Subcutaneous abdominal adipose tissue (tissue), 5 donors: Measurements from ENCODE around the gene NPIPB2.
"Not testable (repeated sequence)": the region's sequence is repeated elsewhere in the genome, so short reads cannot be mapped to it uniquely, and the experiment has no call there.

Experiments
- H3K27ac ChIP-seq: one replicate; pipeline ENCODE4 v1.7.0; 2013; ENCODE audit warnings: low read depth, mild to moderate bottlenecking, inconsistent platforms, low read length, moderate library complexity
- H3K27me3 ChIP-seq, 5 donors: one replicate each; pipeline ENCODE4 v1.7.0; 2013; ENCODE audit warnings: low read length in 5 of 5, inconsistent platforms in 1 of 5; ENCODE audit not compliant: control insufficient read depth in 5 of 5, insufficient read depth in 4 of 5
- H3K36me3 ChIP-seq, 5 donors: one replicate each; pipeline ENCODE4 v1.7.0; 2013; ENCODE audit warnings: low read length in 5 of 5; ENCODE audit not compliant: control insufficient read depth in 5 of 5, insufficient read depth in 5 of 5
- H3K4me1 ChIP-seq, 5 donors: one replicate each; pipeline ENCODE4 v1.7.0; 2013; ENCODE audit warnings: low read length in 5 of 5, mild to moderate bottlenecking in 3 of 5, moderate library complexity in 1 of 5; ENCODE audit not compliant: control insufficient read depth in 5 of 5, insufficient read depth in 5 of 5
- H3K4me3 ChIP-seq, 5 donors: one replicate each; pipeline ENCODE4 v1.7.0; 2013; ENCODE audit warnings: low read length in 5 of 5, low read depth in 1 of 5
- H3K9ac ChIP-seq, 5 donors: one replicate each; pipeline ENCODE4 v1.7.0; 2013; ENCODE audit warnings: low read length in 5 of 5, mild to moderate bottlenecking in 4 of 5, moderate library complexity in 3 of 5
- H3K9me3 ChIP-seq, 5 donors: one replicate each; pipeline ENCODE4 v1.7.0; 2013; ENCODE audit warnings: low read length in 5 of 5; ENCODE audit not compliant: control insufficient read depth in 5 of 5
- donor health status: healthy.
- donor health status: healthy.
- donor health status: healthy.
- donor health status: healthy.
- donor health status: healthy.

The NPIPB2 gene

GRCh38 chr16:11941945-11942344 lies at the start of gene NPIPB2:
Gene NPIPB2 (minus strand): TSS chr16:11942045. CDS start chr16:11942045, 0 bp downstream.
- H3K27ac ChIP-seq, H3K4me3 ChIP-seq, H3K4me1 ChIP-seq, H3K9ac ChIP-seq, H3K36me3 ChIP-seq, H3K27me3 ChIP-seq, H3K9me3 ChIP-seq: not testable (repeated sequence)

- H3K4me1 ChIP-seq = peaks cover 4 to 35% (median 26%) of the 10 kb centered on the region in 5 donors
- H3K36me3 ChIP-seq = no peaks in the 10 kb centered on the region
- no peaks in the 10 kb centered on the region for H3K9me3 ChIP-seq
- H3K27ac ChIP-seq = no peak overlapping the region
- no peak overlapping the region for H3K9ac ChIP-seq
- no peak overlapping the region for H3K4me3 ChIP-seq
- H3K27me3 ChIP-seq = no peaks in the 10 kb centered on the region
Observed at GRCh38 chr16:11990702-11991390, 49.0 kb upstream of the NPIPB2 start.

- Histone ChIP-seq H3K36me3 (no peaks in the 10 kb centered on the region), H3K9me3 (no peaks in the 10 kb centered on the region), H3K27me3 (no peaks in the 10 kb centered on the region), H3K4me3 (no peak overlapping the region), H3K9ac (no peak overlapping the region), H3K27ac (no peak overlapping the region), H3K4me1 (peaks cover 0 to 20% (median 16%) of the 10 kb centered on the region in 5 donors)
Observed at GRCh38 chr16:11988258-11988978, 46.6 kb upstream of the NPIPB2 start.

GRCh38 chr16:11986521-11987057 lies 44.7 kb upstream of the NPIPB2 start:
- Histone ChIP-seq H3K4me3 (no peak overlapping the region), H3K27me3 (no peaks in the 10 kb centered on the region), H3K36me3 (no peaks in the 10 kb centered on the region), H3K9ac (no peak overlapping the region), H3K27ac (no peak overlapping the region), H3K9me3 (no peaks in the 10 kb centered on the region), H3K4me1 (peaks cover 0 to 17% (median 12%) of the 10 kb centered on the region in 5 donors)

DNA sequence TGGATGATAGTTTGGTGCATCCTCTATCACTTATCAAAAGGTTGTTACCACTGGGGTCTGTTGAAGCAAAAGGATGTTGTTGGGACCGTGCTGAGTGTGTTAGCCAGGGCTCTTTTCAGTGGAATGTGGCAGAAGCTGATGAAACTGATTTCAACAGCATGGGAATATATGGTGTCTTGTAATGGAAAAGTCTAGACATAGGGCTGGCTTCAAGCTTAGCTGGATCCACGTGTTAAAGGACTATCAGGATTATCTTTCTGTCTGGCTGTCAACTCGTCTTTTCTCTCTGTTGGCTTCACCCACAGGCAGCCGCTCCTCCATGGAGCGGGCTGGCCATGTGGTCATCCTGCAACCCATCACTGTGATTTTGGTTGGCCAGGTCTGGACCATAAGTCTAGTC lies 43.4 kb upstream of the NPIPB2 start:
- Histone ChIP-seq H3K27ac (no peak overlapping the region), H3K36me3 (no peaks in the 10 kb centered on the region), H3K9me3 (no peaks in the 10 kb centered on the region), H3K4me3 (no peak overlapping the region), H3K9ac (no peak overlapping the region), H3K4me1 (peaks cover 0 to 17% (median 12%) of the 10 kb centered on the region in 5 donors), H3K27me3 (no peaks in the 10 kb centered on the region)

DNA sequence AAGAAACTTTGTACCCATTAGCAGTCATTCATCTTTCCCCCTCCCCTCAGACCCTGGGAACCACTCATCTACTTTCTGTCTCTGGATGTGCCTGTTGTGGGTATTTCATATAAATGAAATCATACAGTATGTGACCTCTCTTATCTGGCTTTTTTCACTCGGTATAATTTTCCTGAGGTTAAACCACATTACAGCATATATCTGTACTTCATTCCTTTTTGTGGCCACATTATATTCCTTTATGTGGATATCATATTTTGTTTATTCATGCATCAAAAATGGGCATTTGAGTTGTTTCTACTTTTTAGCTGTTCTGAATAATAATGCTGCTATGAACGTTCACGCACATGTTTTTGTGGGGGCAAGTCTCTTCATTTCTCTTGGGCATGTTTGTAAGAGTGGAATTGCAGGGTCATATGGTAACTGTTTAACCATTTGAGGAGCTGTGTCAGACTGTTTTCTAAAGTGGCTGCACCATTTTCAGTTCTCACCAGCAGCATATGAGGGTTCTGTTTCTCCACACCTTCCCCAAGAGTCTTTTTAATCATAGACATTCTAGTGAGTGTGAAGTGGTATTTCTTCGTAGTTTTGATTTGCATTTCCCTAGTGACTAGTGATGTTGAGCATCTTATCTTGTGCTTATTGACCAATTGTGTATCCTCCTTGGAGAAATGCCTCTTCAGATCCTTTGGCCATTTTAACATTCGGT lies 38.4 kb upstream of the NPIPB2 start:
- Histone ChIP-seq H3K4me1 (peaks cover 0 to 29% (median 24%) of the 10 kb centered on the region in 5 donors), H3K4me3 (no peak overlapping the region), H3K27ac (no peak overlapping the region), H3K27me3 (no peaks in the 10 kb centered on the region), H3K9ac (no peak overlapping the region), H3K9me3 (no peaks in the 10 kb centered on the region), H3K36me3 (no peaks in the 10 kb centered on the region)

DNA sequence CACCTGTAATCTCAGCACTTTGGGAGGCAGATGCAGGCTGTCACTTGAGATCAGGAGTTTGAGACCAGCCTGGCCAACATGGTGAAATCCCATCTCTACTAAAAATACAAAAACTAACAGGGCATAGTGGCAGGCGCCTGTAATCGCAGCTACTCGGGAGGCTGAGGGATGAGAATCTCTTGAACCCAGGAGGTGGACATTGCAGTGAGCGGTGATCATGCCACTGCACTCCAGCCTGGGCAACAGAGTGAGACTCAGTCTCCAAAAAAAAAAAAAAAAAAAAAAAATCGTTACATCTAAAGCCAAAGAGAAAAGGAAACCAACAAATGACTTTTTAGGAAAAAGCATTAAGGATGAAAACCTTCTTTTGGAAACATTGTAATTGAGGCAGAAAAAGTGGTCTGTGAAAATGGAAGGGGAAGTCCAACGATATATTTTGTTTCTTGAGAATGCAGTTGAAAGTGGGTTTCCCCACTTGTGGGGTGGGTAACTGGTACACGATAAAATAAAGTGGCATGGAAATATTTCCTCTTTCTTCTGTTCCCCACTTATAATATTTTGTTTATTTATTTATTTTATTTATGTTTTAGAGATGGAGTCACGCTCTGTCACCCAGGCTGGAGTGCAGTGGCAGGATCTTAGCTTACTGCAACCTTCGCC lies 37.3 kb upstream of the NPIPB2 start:
- Histone ChIP-seq H3K9ac (no peak overlapping the region), H3K27ac (no peak overlapping the region), H3K36me3 (no peaks in the 10 kb centered on the region), H3K4me3 (no peak overlapping the region), H3K4me1 (peaks cover 0 to 29% (median 24%) of the 10 kb centered on the region in 5 donors), H3K9me3 (no peaks in the 10 kb centered on the region), H3K27me3 (no peaks in the 10 kb centered on the region)

DNA sequence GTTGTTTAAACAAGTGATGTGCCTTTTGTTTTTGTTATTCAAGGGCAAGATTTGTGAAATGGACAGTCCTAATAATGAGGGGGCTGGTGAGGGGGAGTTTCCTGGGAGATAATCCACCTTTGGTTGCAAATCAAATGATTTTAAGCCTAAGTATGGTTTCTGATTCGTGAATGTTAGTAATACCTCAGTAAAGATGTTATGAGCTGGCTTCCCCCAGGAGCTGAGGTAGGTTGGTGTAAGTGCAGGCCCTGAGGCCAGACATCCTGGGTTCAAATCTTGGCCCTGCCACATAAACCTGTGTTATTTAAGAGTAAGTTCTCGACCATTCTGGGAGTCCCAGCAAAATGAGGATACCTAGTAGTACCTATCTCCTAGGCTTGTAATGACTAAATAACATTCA lies 36.2 kb upstream of the NPIPB2 start:
- Histone ChIP-seq H3K9ac (peak overlapping the region in 4 of 5 donors; percentile 58 to 97 (median 95)), H3K4me3 (peak overlapping the region in 3 of 5 donors; percentile 94 to 97 (median 95)), H3K4me1 (peaks cover 0 to 29% (median 24%) of the 10 kb centered on the region in 5 donors), H3K36me3 (peaks cover 0 to 5% (median 0%) of the 10 kb centered on the region in 5 donors), H3K27me3 (no peaks in the 10 kb centered on the region), H3K9me3 (no peaks in the 10 kb centered on the region), H3K27ac (peak overlapping the region; percentile 75)

DNA sequence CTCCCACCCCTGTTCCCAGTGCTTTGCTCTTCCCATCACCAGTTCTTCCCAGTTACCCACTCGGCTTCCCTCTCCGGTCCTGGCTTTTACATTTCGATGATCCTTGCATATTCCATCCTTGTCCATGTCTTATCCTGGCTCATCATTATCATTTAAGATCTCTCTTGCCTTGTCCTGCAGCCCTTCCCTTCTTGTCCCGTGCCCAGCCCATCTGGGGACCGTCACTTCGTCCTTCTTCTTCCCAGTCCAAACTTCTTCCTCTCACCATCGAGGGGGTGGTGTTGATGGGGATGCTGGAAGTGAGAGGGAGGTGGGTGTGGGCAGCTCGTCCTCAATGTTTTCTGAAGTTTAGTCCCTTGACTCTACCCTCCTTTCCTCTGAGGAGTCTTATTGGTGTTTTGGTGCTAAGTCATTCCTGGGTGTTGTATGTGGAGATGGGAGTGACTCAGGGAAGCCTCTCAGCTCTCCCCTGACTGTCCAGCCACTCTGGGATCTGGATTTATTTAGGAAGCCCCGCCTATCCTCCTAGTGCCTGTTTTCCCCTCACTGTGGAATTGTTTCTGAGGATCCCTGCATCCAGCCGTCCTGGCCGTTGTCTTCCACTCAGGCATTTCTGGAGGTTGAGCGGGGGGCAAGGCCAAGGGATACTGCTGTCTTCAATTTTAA lies 35.7 kb upstream of the NPIPB2 start:
- H3K27ac ChIP-seq = peak overlapping the region; percentile 75
- peak overlapping the region; percentile 90 to 99 (median 95) for H3K4me3 ChIP-seq
- peaks cover 0 to 5% (median 0%) of the 10 kb centered on the region in 5 donors for H3K36me3 ChIP-seq
- no peaks in the 10 kb centered on the region for H3K27me3 ChIP-seq
- peak overlapping the region; percentile 87 to 99 (median 96) for H3K9ac ChIP-seq
- peaks cover 0 to 29% (median 24%) of the 10 kb centered on the region in 5 donors for H3K4me1 ChIP-seq
- H3K9me3 ChIP-seq = no peaks in the 10 kb centered on the region
